GM23248 (cell line): ENCODE results near the gene CCHCR1. TPM values are rescaled to one million over a fixed set of nuclear protein-coding genes. Genes with fewer than 3 reads are reported as not detected.

Experiments
- DNase-seq: peaks from one replicate; pipeline ENCODE4 v3.0.0-alpha.2; 2015
- H2AFZ ChIP-seq: fragments of 200-600 bp; sonication (generic); 2 replicates; pipeline ENCODE4 v1.6.1; 2016; ENCODE audit warnings: antibody characterized with exemption
- H3F3A ChIP-seq: fragments of 200-600 bp; sonication (generic); 2 replicates; pipeline ENCODE4 v1.6.1; 2016; ENCODE audit warnings: mild to moderate bottlenecking, antibody characterized with exemption, mixed run types; ENCODE audit not compliant: insufficient read depth
- H3K27ac ChIP-seq: fragments of 200-600 bp; sonication (generic); 2 replicates; pipeline ENCODE4 v1.5.1; 2016; ENCODE audit warnings: mild to moderate bottlenecking
- H3K27me3 ChIP-seq: fragments of 200-600 bp; sonication (generic); replicated peaks from 2 replicates; pipeline ENCODE4 v1.6.1; 2016; ENCODE audit warnings: mild to moderate bottlenecking; ENCODE audit not compliant: insufficient read depth
- H3K36me3 ChIP-seq: fragments of 200-600 bp; sonication (generic); 2 replicates; pipeline ENCODE4 v1.6.1; 2016; ENCODE audit warnings: low read depth, mild to moderate bottlenecking
- H3K4me1 ChIP-seq: fragments of 200-600 bp; sonication (generic); 2 replicates; pipeline ENCODE4 v1.6.1; 2016; ENCODE audit warnings: mild to moderate bottlenecking; ENCODE audit not compliant: insufficient read depth
- H3K4me2 ChIP-seq: fragments of 200-600 bp; sonication (generic); one replicate; pipeline ENCODE4 v1.6.1; 2016; ENCODE audit warnings: mild to moderate bottlenecking; ENCODE audit not compliant: unreplicated experiment
- H3K4me3 ChIP-seq: fragments of 200-600 bp; sonication (generic); 2 replicates; pipeline ENCODE4 v1.5.1; 2016; ENCODE audit warnings: mild to moderate bottlenecking
- H3K79me2 ChIP-seq: fragments of 200-600 bp; sonication (generic); 2 replicates; pipeline ENCODE4 v1.6.1; 2016; ENCODE audit warnings: mild to moderate bottlenecking; ENCODE audit not compliant: insufficient read depth
- H3K9ac ChIP-seq: fragments of 200-600 bp; sonication (generic); 2 replicates; pipeline ENCODE4 v1.6.1; 2016; ENCODE audit warnings: mild to moderate bottlenecking
- H3K9me2 ChIP-seq: fragments of 200-600 bp; sonication (generic); 2 replicates; pipeline ENCODE4 v1.6.1; 2016; ENCODE audit warnings: mixed run types, mild to moderate bottlenecking, moderate library complexity; ENCODE audit not compliant: insufficient read depth
- H3K9me3 ChIP-seq: fragments of 200-600 bp; sonication (generic); one replicate; pipeline ENCODE4 v1.6.1; 2017; ENCODE audit warnings: low read depth
- H4K20me1 ChIP-seq: fragments of 200-600 bp; sonication (generic); 2 replicates; pipeline ENCODE4 v1.6.0; 2016; ENCODE audit not compliant: insufficient read depth
- EZH2 ChIP-seq: fragments of 200-600 bp; sonication (generic); IDR thresholded peaks from 2 replicates; pipeline ENCODE4 v1.6.1; 2018; ENCODE audit warnings: antibody characterized with exemption, mild to moderate bottlenecking; ENCODE audit not compliant: insufficient read depth, poor library complexity, severe bottlenecking
- EZH2phosphoT487 ChIP-seq: fragments of 200-600 bp; sonication (generic); IDR thresholded peaks from 2 replicates; pipeline ENCODE4 v1.6.1; 2018; ENCODE audit warnings: antibody characterized with exemption, moderate library complexity, mild to moderate bottlenecking, low read depth; ENCODE audit not compliant: insufficient read depth
- WGBS, 2 experiments: methylation state at CpG; one replicate each; pipeline ENCODE4 v1.1.6; 2015 to 2017; ENCODE audit warnings: low lambda C conversion rate in 2 of 2, low coverage in 1 of 2; ENCODE audit errors: missing lambda C conversion rate in 2 of 2; 5-methylcytosine and 5-hydroxymethylcytosine counted together
- in situ Hi-C: fragments of 300-500 bp; cut with MboI; formaldehyde crosslinking; loops from 2 replicates; pipeline ENCODE4 v1.15.0; 2020
- polyA plus RNA-seq: library from polyadenylated mRNA; unstranded; fragments of >200 nt; fragmentation: Nextera tagmentation; extraction: Ambion mirVana; gene quantifications from 2 replicates; pipeline ENCODE4 v1.2.1, GENCODE V29; 2016
- total RNA-seq: library from RNA; depleted of rRNA; stranded (reverse); fragments of >200 nt; shearing (Covaris generic); gene quantifications from 2 replicates; pipeline ENCODE4 v1.2.3, GENCODE V29; 2014

CCHCR1 gene
- total and polyA plus RNA-seq, 2 experiments from 2014 or later: 13.2 to 13.5 TPM

DNA sequence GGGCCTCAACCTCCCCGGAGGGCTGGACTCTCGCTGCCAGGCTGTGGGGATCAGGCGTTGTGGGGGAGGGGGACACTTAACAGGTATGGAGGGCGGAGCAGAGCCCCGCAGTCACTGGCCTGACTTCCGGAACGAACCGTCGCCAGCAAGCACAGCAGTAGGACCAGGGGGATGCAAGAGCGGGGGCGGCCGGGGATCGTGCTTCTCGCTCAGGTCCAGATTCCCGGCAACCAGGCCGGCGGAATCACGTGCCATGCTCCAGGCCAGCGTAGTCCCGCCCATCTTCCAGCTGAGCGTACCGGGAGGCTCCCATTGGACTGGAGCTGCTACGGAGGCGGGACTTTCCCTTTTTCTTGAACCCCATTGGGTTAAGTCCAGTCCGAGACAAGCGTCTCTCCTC, 22.9 kb upstream of the CCHCR1 start:
- H3K9ac ChIP-seq: no peak overlapping the region
- H3K9me2 ChIP-seq: no peaks in the 10 kb centered on the region
- H3K9me3 ChIP-seq: no peaks in the 10 kb centered on the region
- in situ Hi-C loops: no loop called here
- H3K27ac ChIP-seq: no peak overlapping the region
- H3K4me2 ChIP-seq: no peak overlapping the region
- H2AFZ ChIP-seq: no peak overlapping the region
- peaks cover 12% of the 10 kb centered on the region; the same call in 1 of the 2 replicates for H3F3A ChIP-seq
- TF ChIP-seq EZH2phosphoT487 (no peak), EZH2 (no peak)
- peaks cover 13% of the 10 kb centered on the region for H3K4me1 ChIP-seq
- no peaks in the 10 kb centered on the region for H4K20me1 ChIP-seq
- H3K36me3 ChIP-seq: no peaks in the 10 kb centered on the region
- no peak overlapping the region for H3K4me3 ChIP-seq
- H3K79me2 ChIP-seq: no peaks in the 10 kb centered on the region
- 84 to 90% methylated on average over 14 to 26 of the region's 26 CpGs for WGBS, 2 experiments
- no peak for DNase-seq
- H3K27me3 ChIP-seq: no peaks in the 10 kb centered on the region

DNA sequence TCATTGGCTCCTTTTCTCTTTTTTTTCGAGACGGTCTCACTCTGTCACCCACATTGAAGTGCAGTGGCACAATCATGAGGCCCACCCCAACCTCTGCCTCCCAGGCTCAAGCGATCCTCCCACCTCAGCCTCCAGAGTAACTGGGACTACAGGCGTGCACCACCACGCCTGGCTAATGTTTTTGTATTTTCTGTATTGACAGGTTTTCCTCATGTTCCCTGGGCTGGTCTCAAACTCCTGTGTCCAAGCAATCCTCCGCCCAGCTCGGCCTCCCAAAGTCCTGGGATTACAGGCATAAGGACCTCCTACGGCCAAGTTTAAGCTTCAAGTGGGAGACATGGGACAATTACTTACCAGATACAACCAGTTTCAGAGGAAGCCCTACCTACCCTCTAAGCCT, 22.3 kb upstream of the CCHCR1 start:
- H3K9me2 ChIP-seq: no peaks in the 10 kb centered on the region
- TF ChIP-seq EZH2phosphoT487 (no peak), EZH2 (no peak)
- H2AFZ ChIP-seq: no peak overlapping the region
- H3K4me3 ChIP-seq: no peak overlapping the region
- WGBS, 2 experiments: 94 to 97% methylated on average over 8 of the region's 8 CpGs
- H4K20me1 ChIP-seq: no peaks in the 10 kb centered on the region
- H3K27me3 ChIP-seq: no peaks in the 10 kb centered on the region
- peaks cover 13% of the 10 kb centered on the region for H3K4me1 ChIP-seq
- no peak for DNase-seq
- H3K36me3 ChIP-seq: no peaks in the 10 kb centered on the region
- no peak overlapping the region for H3K27ac ChIP-seq
- H3K4me2 ChIP-seq: no peak overlapping the region
- no peaks in the 10 kb centered on the region for H3K79me2 ChIP-seq
- peaks cover 12% of the 10 kb centered on the region; the same call in 1 of the 2 replicates for H3F3A ChIP-seq
- no peak overlapping the region for H3K9ac ChIP-seq
- in situ Hi-C loops: no loop called here
- no peaks in the 10 kb centered on the region for H3K9me3 ChIP-seq

- peak overlapping the region; percentile 17; the same call in 1 of the 2 replicates for H2AFZ ChIP-seq
- in situ Hi-C loops: no loop called here
- 81 to 87% methylated on average over 4 of the region's 4 CpGs for WGBS, 2 experiments
Measured at GRCh38 chr6:31179042-31179386, 21.4 kb upstream of the CCHCR1 start.

DNA sequence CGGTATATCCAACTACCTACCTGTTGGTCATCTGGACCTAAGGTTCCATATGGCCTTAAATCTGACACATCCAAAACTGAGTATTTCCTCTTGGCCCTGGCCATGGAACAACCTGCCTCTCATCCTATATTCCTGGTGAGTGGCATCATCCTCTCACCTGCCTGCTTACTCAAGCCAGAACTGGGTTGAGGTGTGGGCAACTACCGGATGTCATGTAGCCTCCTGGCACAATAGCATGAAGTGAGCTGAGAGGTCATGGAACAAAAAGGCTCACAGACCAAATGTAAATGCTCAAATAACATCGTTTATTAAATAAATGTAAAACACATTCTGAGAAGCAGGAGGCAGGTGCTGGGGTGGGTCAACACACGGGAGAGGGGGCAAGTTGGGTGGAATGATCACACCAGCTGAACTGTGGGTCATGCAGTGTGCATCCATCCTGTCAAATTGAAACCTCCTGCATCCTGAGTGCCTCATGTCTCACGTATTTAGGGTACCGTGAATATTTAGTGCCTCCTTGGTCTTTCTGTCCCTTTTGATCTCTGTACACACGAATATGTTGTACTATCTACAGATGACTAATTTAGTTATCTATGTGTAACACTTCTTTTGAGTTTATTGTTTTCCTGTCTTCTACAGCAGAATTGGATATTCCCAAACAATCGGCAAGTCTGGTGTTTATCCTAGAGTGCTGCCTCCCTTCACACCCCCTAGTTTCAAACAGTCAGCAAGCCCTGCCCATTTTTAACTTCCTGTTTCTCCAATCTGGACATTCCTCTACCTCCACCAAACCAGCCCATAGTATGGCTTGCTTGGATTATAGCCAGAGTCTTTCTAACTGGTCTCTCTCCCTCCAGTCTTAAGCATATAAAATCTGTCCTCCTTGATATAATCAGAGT, 20.8 kb upstream of the CCHCR1 start:
- Histone ChIP-seq H3K4me3 (no peak overlapping the region), H3K9ac (no peak overlapping the region), H3K36me3 (no peaks in the 10 kb centered on the region), H2AFZ (peak overlapping the region; percentile 17; the same call in 1 of the 2 replicates), H3F3A (peaks cover 12% of the 10 kb centered on the region; the same call in 1 of the 2 replicates), H3K79me2 (no peaks in the 10 kb centered on the region), H3K4me2 (no peak overlapping the region), H3K9me3 (no peaks in the 10 kb centered on the region), H3K4me1 (peaks cover 13% of the 10 kb centered on the region), H3K27me3 (no peaks in the 10 kb centered on the region), H3K27ac (no peak overlapping the region), H4K20me1 (no peaks in the 10 kb centered on the region), H3K9me2 (no peaks in the 10 kb centered on the region)
- no peak for DNase-seq
- in situ Hi-C loops: no loop called here
- no peak for TF ChIP-seq EZH2
- no peak for TF ChIP-seq EZH2phosphoT487
- WGBS, 2 experiments: 59 to 63% methylated on average over 8 of the region's 8 CpGs

More at GRCh38 chr6:31179042-31179386, 21.4 kb upstream of the CCHCR1 start:
- Histone ChIP-seq H3K4me1 (peaks cover 13% of the 10 kb centered on the region), H3K27ac (no peak overlapping the region), H4K20me1 (no peaks in the 10 kb centered on the region), H3K9me3 (no peaks in the 10 kb centered on the region), H3F3A (peaks cover 12% of the 10 kb centered on the region; the same call in 1 of the 2 replicates), H3K27me3 (no peaks in the 10 kb centered on the region), H3K9me2 (no peaks in the 10 kb centered on the region), H3K9ac (no peak overlapping the region), H3K4me2 (no peak overlapping the region), H3K4me3 (no peak overlapping the region), H3K79me2 (no peaks in the 10 kb centered on the region), H3K36me3 (no peaks in the 10 kb centered on the region)
- TF ChIP-seq EZH2 (no peak), EZH2phosphoT487 (no peak)
- DNase-seq: no peak
